ENCODE results near the gene CX3CL1.
"Not testable (repeated sequence)": the region's sequence is repeated elsewhere in the genome, so short reads cannot be mapped to it uniquely, and the experiment has no call there.

Gene CX3CL1

GRCh38 chr16:57344094-57344493, 28.2 kb upstream of the CX3CL1 start:
- not testable (repeated sequence) for H3K4me1 ChIP-seq (ENCODE audit: insufficient read depth, low read length); H3K27me3 ChIP-seq (ENCODE audit: insufficient read depth, low read length); H3K27ac ChIP-seq (ENCODE audit: low read length); H3K4me3 ChIP-seq (ENCODE audit: low read length); H3K9me3 ChIP-seq (ENCODE audit: insufficient read depth, low read depth, low read length); H3K36me3 ChIP-seq (ENCODE audit: insufficient read depth, low read depth, low read length); H3K9ac ChIP-seq (ENCODE audit: low read depth, low read length)

GRCh38 chr16:57345021-57345420, 27.3 kb upstream of the CX3CL1 start:
- H3K36me3 ChIP-seq (ENCODE audit: insufficient read depth, low read depth, low read length): no peaks in the 10 kb centered on the region
- H3K4me3 ChIP-seq (ENCODE audit: low read length): no peak overlapping the region
- 0 out of 2 replicates have a peak, but pooled peaks cover 6% of the 10 kb centered on the region for H3K27me3 ChIP-seq (ENCODE audit: insufficient read depth, low read length)

GRCh38 chr16:57345666-57346204, 26.6 kb upstream of the CX3CL1 start:
- 0 out of 2 replicates have a peak, but pooled peaks cover 6% of the 10 kb centered on the region for H3K27me3 ChIP-seq (ENCODE audit: insufficient read depth, low read length)
- no peaks in the 10 kb centered on the region for H3K36me3 ChIP-seq (ENCODE audit: insufficient read depth, low read depth, low read length)
- no peaks in the 10 kb centered on the region for H3K4me1 ChIP-seq (ENCODE audit: insufficient read depth, low read length)
- H3K27ac ChIP-seq (ENCODE audit: low read length): no peak overlapping the region
- H3K4me3 ChIP-seq (ENCODE audit: low read length): no peak overlapping the region
- no peak overlapping the region for H3K9ac ChIP-seq (ENCODE audit: low read depth, low read length)
- H3K9me3 ChIP-seq (ENCODE audit: insufficient read depth, low read depth, low read length): no peaks in the 10 kb centered on the region

More at GRCh38 chr16:57345021-57345420, 27.3 kb upstream of the CX3CL1 start:
- H3K9me3 ChIP-seq (ENCODE audit: insufficient read depth, low read depth, low read length): no peaks in the 10 kb centered on the region
- H3K4me1 ChIP-seq (ENCODE audit: insufficient read depth, low read length): no peaks in the 10 kb centered on the region
- no peak overlapping the region for H3K9ac ChIP-seq (ENCODE audit: low read depth, low read length)
- no peak overlapping the region for H3K27ac ChIP-seq (ENCODE audit: low read length)

- Histone ChIP-seq H3K27ac (ENCODE audit: low read length) (no peak overlapping the region), H3K4me3 (ENCODE audit: low read length) (no peak overlapping the region), H3K36me3 (ENCODE audit: insufficient read depth, low read depth, low read length) (no peaks in the 10 kb centered on the region), H3K27me3 (ENCODE audit: insufficient read depth, low read length) (0 out of 2 replicates have a peak, but pooled peaks cover 6% of the 10 kb centered on the region), H3K9ac (ENCODE audit: low read depth, low read length) (no peak overlapping the region), H3K9me3 (ENCODE audit: insufficient read depth, low read depth, low read length) (no peaks in the 10 kb centered on the region), H3K4me1 (ENCODE audit: insufficient read depth, low read length) (no peaks in the 10 kb centered on the region)
Measured at GRCh38 chr16:57347858-57348257, 24.4 kb upstream of the CX3CL1 start.

GRCh38 chr16:57348327-57348726, 24.0 kb upstream of the CX3CL1 start:
- H3K36me3 ChIP-seq (ENCODE audit: insufficient read depth, low read depth, low read length): no peaks in the 10 kb centered on the region
- H3K4me1 ChIP-seq (ENCODE audit: insufficient read depth, low read length): no peaks in the 10 kb centered on the region
- no peak overlapping the region for H3K27ac ChIP-seq (ENCODE audit: low read length)
- H3K4me3 ChIP-seq (ENCODE audit: low read length): no peak overlapping the region
- no peak overlapping the region for H3K9ac ChIP-seq (ENCODE audit: low read depth, low read length)
- H3K27me3 ChIP-seq (ENCODE audit: insufficient read depth, low read length): 0 out of 2 replicates have a peak, but pooled peaks cover 6% of the 10 kb centered on the region
- H3K9me3 ChIP-seq (ENCODE audit: insufficient read depth, low read depth, low read length): no peaks in the 10 kb centered on the region

- no peak overlapping the region for H3K9ac ChIP-seq (ENCODE audit: low read depth, low read length)
- H3K9me3 ChIP-seq (ENCODE audit: insufficient read depth, low read depth, low read length): no peaks in the 10 kb centered on the region
- 0 out of 2 replicates have a peak, but pooled peaks cover 6% of the 10 kb centered on the region for H3K27me3 ChIP-seq (ENCODE audit: insufficient read depth, low read length)
- no peak overlapping the region for H3K27ac ChIP-seq (ENCODE audit: low read length)
- H3K4me1 ChIP-seq (ENCODE audit: insufficient read depth, low read length): no peaks in the 10 kb centered on the region
- H3K4me3 ChIP-seq (ENCODE audit: low read length): no peak overlapping the region
- H3K36me3 ChIP-seq (ENCODE audit: insufficient read depth, low read depth, low read length): no peaks in the 10 kb centered on the region
Measured at GRCh38 chr16:57349212-57350031, 22.9 kb upstream of the CX3CL1 start.

GRCh38 chr16:57352636-57353047, 19.6 kb upstream of the CX3CL1 start:
- H3K27me3 ChIP-seq (ENCODE audit: insufficient read depth, low read length): 0 out of 2 replicates have a peak, but pooled peaks cover 6% of the 10 kb centered on the region
- H3K27ac ChIP-seq (ENCODE audit: low read length): no peak overlapping the region
- H3K9me3 ChIP-seq (ENCODE audit: insufficient read depth, low read depth, low read length): no peaks in the 10 kb centered on the region
- no peak overlapping the region for H3K4me3 ChIP-seq (ENCODE audit: low read length)
- H3K4me1 ChIP-seq (ENCODE audit: insufficient read depth, low read length): no peaks in the 10 kb centered on the region
- H3K36me3 ChIP-seq (ENCODE audit: insufficient read depth, low read depth, low read length): no peaks in the 10 kb centered on the region
- no peak overlapping the region for H3K9ac ChIP-seq (ENCODE audit: low read depth, low read length)

GRCh38 chr16:57354311-57354710, 18.0 kb upstream of the CX3CL1 start:
- Histone ChIP-seq H3K4me3 (ENCODE audit: low read length) (no peak overlapping the region), H3K9me3 (ENCODE audit: insufficient read depth, low read depth, low read length) (no peaks in the 10 kb centered on the region), H3K4me1 (ENCODE audit: insufficient read depth, low read length) (no peaks in the 10 kb centered on the region), H3K36me3 (ENCODE audit: insufficient read depth, low read depth, low read length) (no peaks in the 10 kb centered on the region), H3K9ac (ENCODE audit: low read depth, low read length) (no peak overlapping the region), H3K27ac (ENCODE audit: low read length) (no peak overlapping the region), H3K27me3 (ENCODE audit: insufficient read depth, low read length) (0 out of 2 replicates have a peak, but pooled peaks cover 6% of the 10 kb centered on the region)

- Histone ChIP-seq H3K9me3 (ENCODE audit: insufficient read depth, low read depth, low read length) (no peaks in the 10 kb centered on the region), H3K4me3 (ENCODE audit: low read length) (no peak overlapping the region), H3K27me3 (ENCODE audit: insufficient read depth, low read length) (no peaks in the 10 kb centered on the region), H3K9ac (ENCODE audit: low read depth, low read length) (no peak overlapping the region), H3K27ac (ENCODE audit: low read length) (no peak overlapping the region), H3K4me1 (ENCODE audit: insufficient read depth, low read length) (no peaks in the 10 kb centered on the region), H3K36me3 (ENCODE audit: insufficient read depth, low read depth, low read length) (no peaks in the 10 kb centered on the region)
Measured at GRCh38 chr16:57355898-57356414, 16.3 kb upstream of the CX3CL1 start.

- no peak overlapping the region for H3K9ac ChIP-seq (ENCODE audit: low read depth, low read length)
- H3K36me3 ChIP-seq (ENCODE audit: insufficient read depth, low read depth, low read length): no peaks in the 10 kb centered on the region
- H3K27ac ChIP-seq (ENCODE audit: low read length): no peak overlapping the region
- H3K4me3 ChIP-seq (ENCODE audit: low read length): no peak overlapping the region
- no peaks in the 10 kb centered on the region for H3K4me1 ChIP-seq (ENCODE audit: insufficient read depth, low read length)
- no peaks in the 10 kb centered on the region for H3K9me3 ChIP-seq (ENCODE audit: insufficient read depth, low read depth, low read length)
- no peaks in the 10 kb centered on the region for H3K27me3 ChIP-seq (ENCODE audit: insufficient read depth, low read length)
Measured at GRCh38 chr16:57356547-57356946, 15.7 kb upstream of the CX3CL1 start.

- Histone ChIP-seq H3K27ac (ENCODE audit: low read length) (no peak overlapping the region), H3K9me3 (ENCODE audit: insufficient read depth, low read depth, low read length) (no peaks in the 10 kb centered on the region), H3K4me1 (ENCODE audit: insufficient read depth, low read length) (no peaks in the 10 kb centered on the region), H3K36me3 (ENCODE audit: insufficient read depth, low read depth, low read length) (no peaks in the 10 kb centered on the region), H3K9ac (ENCODE audit: low read depth, low read length) (no peak overlapping the region), H3K4me3 (ENCODE audit: low read length) (no peak overlapping the region), H3K27me3 (ENCODE audit: insufficient read depth, low read length) (no peaks in the 10 kb centered on the region)
Measured at GRCh38 chr16:57357330-57358085, 14.8 kb upstream of the CX3CL1 start.
